LoVo (cell line): ENCODE results near the gene ZNF718.
"Not testable (repeated sequence)": the region's sequence is repeated elsewhere in the genome, so short reads cannot be mapped to it uniquely, and the experiment has no call there.

Experiments
- DNase-seq: peaks from one replicate; pipeline ENCODE4 v3.0.0-alpha.2; 2016; ENCODE audit warnings: low spot score

Gene ZNF718

GRCh38 chr4:161496-162284 lies 37.4 kb downstream of the ZNF718 start:
- no peak for DNase-seq

GRCh38 chr4:169640-170039 lies 45.3 kb downstream of the ZNF718 start:
- DNase-seq: not testable (repeated sequence)

GRCh38 chr4:171318-171717 lies 47.0 kb downstream of the ZNF718 start:
- not testable (repeated sequence) for DNase-seq

GRCh38 chr4:173666-174314 lies 49.5 kb downstream of the ZNF718 start:
- DNase-seq: no peak

GRCh38 chr4:175986-176385 lies 51.7 kb downstream of the ZNF718 start:
- DNase-seq: no peak

- DNase-seq: no peak
Measured at GRCh38 chr4:176995-177394, 52.7 kb downstream of the ZNF718 start.

- DNase-seq: not testable (repeated sequence)
Measured at GRCh38 chr4:182225-182624, 57.9 kb downstream of the ZNF718 start.

GRCh38 chr4:188091-188490 lies 63.8 kb downstream of the ZNF718 start:
- DNase-seq: no peak

- not testable (repeated sequence) for DNase-seq
Measured at GRCh38 chr4:195159-195558, 70.9 kb downstream of the ZNF718 start.

- no peak for DNase-seq
Measured at GRCh38 chr4:200936-201335, 76.6 kb downstream of the ZNF718 start.

- not testable (repeated sequence) for DNase-seq
Measured at GRCh38 chr4:202822-203221, 78.5 kb downstream of the ZNF718 start.

GRCh38 chr4:205097-205756 lies 80.9 kb downstream of the ZNF718 start:
- DNase-seq: no peak

- no peak for DNase-seq
Measured at GRCh38 chr4:206054-206453, 81.8 kb downstream of the ZNF718 start.

GRCh38 chr4:208416-209096 lies 84.3 kb downstream of the ZNF718 start:
- not testable (repeated sequence) for DNase-seq

GRCh38 chr4:211033-211511 lies 86.8 kb downstream of the ZNF718 start:
- DNase-seq: no peak

GRCh38 chr4:212438-213188 lies 88.3 kb downstream of the ZNF718 start:
- DNase-seq: no peak

- not testable (repeated sequence) for DNase-seq
Measured at GRCh38 chr4:213189-213535, 88.9 kb downstream of the ZNF718 start.
